ENCODE data around the gene CHST11.
"Not testable (repeated sequence)": the region's sequence is repeated elsewhere in the genome, so short reads cannot be mapped to it uniquely, and the experiment has no call there.

Gene CHST11

DNA sequence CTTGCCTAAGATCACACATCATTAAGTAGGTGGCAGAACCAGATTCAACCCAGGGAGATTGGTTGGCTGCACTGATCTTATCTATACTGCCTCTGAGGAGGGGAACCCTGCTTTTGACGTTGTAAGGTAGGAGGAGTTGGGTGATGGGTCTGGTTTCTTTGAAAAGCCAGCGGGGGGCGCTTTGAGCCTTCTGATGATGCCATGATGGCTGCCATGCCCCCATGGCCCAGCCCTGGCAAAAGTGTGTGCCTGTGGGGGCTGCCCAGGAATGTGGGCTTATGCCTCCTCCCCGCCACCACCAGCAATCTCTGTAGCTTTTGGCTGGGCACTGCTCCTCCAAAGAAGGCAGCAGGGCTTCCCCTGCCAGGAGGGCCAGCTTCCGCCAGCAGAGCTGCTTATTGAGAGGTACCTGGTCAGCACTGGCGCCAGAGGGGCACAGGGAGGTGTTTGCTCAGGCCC is 277.0 kb downstream of the CHST11 start:
- DNase-seq = peak; percentile 46

DNA sequence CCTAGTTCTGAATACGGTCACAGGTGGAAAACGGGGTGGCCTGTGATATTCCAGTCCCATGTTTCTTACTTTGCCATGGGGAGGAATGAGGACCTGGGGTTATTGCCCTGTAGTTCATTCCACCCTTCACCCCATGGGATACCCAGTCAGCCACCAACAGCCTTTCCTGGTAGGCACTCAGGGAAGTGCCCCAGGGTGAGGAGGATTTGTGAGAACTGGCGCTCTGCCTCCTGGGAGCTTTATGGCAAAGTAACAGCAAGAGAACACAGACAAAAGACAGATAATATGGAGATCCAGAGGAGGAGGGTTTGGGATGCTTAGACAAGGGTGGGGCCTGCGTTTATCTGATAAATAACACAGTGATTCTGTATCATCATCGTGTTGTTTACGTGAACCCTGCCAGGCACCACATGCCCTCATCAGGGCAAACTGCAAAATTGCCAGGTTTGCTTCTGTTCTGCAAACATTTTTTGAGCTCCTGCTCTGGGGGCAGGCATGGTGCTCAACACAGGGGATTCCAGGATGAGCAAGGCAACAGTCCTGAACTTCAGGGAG is 277.9 kb downstream of the CHST11 start:
- DNase-seq = no peak

GRCh38 chr12:104735801-104736200 is 279.1 kb downstream of the CHST11 start:
- no peak for DNase-seq

DNA sequence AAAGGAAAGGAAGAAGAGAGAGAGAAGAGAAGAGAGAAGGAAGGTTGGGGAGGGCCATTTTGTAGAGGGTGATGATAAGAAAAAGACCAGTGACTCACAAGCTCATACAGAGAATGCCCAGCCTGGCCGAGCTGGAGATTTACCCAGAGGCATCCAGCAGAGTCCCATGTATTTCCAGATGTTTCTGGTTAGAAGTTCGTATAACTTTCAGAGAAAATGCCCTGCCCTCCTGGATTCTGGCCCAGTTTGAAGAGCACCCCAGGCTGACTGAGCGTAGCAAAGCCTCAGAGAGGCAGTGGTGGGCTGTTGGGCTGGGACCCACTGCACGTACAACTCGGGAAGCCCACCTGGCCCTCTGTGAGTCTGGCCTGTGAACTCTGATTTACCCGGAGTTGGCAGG is 279.6 kb downstream of the CHST11 start:
- DNase-seq = no peak

DNA sequence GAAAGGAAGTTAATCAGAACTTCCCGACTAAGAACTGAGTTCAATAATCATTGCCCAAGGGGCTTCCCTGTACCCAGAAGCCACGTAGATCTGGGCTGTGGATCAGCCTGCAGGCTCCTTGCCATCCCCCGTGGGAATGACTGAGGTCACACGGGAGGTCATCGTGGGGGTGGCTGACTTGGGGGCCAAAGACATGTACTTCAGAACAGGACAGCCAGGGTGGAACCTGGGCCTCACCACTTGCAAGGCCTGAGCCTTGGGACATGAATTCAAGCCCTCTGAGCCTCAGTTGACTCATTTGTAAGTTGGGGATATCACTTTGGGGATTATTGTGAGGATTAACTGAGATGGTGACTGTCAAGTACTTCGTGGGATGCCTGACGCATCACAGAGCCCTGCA is 280.4 kb downstream of the CHST11 start:
- no peak for DNase-seq

- DNase-seq = no peak
Measured at GRCh38 chr12:104737791-104738301, 281.1 kb downstream of the CHST11 start.

- no peak for DNase-seq
Measured at GRCh38 chr12:104738331-104738730, 281.6 kb downstream of the CHST11 start.

DNA sequence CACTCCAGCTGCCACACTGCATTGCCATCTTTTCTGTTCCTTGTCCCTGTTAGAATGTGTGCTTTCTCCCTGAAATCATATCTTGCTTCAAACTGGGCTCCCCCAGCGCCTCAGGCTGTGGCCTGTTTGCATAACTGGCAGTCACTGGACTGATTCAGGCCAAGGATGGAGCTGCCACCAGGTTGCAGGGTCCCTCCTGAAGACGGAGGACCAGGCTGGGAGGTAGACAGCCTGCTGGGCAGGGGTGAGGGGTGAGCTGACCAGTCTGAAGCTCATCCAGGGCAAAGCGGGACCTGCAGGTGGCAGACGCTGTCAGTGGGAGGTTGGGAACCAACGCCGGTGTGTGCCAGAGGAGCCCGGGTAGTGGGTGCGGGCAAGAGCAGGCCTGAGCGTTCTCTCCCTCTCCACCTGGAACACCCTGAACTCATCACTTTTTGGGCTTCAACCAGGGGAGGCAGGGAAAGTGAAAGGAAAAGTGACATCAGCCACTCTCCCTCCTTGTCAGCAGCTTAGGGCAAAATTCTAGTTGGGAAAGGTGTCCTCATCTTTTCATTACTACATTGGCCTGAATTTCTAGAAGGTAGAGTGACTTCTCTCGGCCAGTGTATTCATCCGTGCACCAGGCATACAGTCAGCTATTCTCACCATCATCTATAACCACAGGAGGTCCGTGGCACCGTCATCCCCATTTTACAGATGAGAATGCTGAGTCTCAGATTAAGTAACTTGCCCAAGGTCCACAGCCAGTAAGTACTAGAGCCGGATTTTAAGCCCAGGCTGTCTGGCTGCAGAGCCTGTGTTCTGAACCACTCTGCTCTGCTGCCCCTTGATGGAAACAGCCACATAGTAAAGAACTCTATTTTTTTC is 282.3 kb downstream of the CHST11 start:
- DNase-seq = no peak

- DNase-seq = peak; percentile 93
Measured at GRCh38 chr12:104740668-104741067, 283.9 kb downstream of the CHST11 start.

GRCh38 chr12:104741077-104741476 is 284.3 kb downstream of the CHST11 start:
- peak; percentile 28 for DNase-seq

DNA sequence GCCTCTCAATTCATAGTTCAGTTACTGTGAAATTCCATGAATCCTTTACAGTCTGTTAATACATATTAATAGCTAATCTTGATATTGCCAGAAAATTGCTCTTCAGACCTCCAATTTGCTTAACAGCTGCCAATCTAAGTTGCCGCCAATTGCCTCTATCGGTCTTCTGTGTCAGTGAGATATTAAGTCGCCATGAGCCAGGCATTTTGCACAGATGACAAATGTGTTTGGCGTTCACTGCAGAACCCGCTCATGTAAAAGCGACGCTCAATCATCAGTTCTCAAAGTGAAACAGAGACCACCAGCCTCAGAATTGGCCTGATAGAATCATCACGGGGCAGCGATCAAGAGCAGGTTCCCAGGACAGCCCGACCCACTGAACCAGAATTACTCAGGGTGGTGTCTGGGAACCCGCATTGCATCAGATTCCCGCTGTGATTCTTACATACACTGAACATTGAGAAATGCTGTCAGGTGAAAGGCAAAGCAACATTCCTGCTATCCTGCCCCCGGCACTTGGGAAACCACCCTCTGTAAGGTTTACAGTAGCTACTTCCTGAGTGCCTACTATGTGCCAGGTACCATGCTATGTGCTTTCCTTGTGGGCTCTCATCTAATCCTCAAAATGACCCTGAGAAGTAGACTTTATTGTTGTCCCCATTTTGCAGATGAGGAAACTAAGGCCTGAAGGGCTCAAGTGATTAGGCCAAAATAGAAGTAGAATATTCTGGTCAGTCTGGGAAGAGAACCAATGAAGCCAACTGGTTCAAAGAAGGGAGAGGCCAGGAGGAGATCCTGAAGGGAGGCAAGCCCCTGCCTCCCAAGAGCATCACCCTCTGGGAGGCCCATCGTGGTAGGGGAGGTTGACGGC is 285.0 kb downstream of the CHST11 start:
- peak; percentile 51 for DNase-seq

GRCh38 chr12:104742551-104743201 is 285.9 kb downstream of the CHST11 start:
- DNase-seq = no peak

DNA sequence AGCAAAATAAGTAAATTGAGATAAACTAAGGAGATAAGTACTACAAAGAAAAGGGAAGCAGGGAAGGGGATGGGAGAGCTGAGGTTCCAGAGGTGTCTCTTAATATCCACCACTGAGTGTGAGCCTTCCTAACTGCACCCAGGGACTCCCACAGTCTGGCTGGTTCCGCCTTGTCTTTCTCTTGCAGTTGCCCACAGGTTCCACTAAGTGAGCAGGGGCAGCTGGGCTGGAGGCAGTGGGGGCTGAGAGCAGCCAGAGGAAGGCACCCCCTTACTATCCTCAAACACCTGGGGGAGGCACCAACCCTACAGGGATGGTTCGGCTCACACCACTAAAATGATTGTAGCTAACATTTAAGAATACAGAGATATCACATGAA is 286.4 kb downstream of the CHST11 start:
- no peak for DNase-seq

GRCh38 chr12:104743753-104744548 is 287.2 kb downstream of the CHST11 start:
- DNase-seq = not testable (repeated sequence)

DNA sequence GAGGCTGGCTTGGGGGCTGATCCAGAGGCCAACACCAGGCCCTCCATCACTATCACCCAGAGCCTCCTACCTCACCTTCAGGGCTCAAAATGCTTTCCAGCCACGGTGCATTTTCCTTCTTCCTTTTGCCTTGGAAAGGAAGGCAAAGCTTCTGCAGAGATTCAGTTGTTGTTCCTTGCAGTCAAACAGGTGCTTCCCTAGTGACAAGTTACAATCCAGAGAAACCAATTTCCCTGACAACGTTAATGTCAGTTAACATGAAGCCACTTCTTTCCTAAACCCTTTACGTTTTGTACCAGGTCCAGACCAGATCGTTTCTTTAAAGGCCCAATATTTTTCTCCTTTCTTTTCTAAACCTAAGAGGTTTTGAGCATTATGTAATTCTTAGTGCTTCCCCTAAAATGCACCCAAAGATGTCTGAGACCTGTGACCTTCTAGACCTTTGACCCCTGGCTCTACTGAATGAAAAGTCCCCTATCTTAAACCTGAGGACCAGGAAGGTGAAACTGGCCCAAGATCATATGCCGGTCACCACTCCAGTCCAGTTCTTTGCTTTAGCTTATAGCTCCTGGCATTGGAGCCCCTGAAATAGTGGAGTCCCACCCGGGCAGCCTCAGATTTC is 289.8 kb downstream of the CHST11 start:
- DNase-seq = no peak

DNA sequence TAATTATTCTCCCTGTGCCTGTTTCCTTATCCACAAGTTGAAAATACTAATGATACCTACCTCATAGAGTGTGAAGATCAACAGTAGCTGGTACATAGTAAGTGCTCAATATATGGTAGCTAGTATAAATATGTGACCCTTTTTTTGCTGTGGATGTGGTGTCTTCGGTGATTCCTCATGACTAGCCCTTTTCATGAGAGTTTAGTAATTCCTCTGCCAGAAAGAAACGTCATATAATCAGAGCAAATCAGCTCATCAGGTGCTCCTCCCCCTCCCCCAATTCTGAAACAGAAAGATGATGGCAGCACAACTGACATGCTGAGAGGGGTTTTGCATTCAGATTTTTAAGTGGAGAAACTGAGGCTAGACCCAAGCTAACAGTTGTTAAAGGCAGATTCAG is 290.6 kb downstream of the CHST11 start:
- DNase-seq = no peak

GRCh38 chr12:104747955-104748354 is 291.2 kb downstream of the CHST11 start:
- no peak for DNase-seq

DNA sequence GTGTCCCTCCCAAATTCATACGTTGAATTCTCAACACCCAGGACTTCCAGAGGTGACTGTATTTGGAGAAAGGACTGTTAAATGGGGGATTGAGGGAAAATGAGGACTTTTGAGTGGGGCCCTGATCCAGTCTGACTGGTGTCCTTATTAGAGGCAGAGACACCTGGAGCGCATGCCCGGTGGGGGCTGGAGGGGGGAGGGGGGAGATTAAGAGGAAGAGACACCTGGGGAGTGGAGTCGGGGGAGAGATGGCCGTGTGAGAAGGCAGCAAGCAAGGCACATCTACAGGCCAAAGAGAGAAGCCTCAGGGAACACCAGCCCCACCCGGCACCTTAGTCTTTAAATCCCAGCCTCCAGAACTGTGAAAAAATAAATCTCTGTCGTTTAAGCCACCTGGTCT is 291.6 kb downstream of the CHST11 start:
- DNase-seq = no peak

GRCh38 chr12:104748790-104749189 is 292.0 kb downstream of the CHST11 start:
- peak; percentile 73 for DNase-seq

GRCh38 chr12:104749545-104749944 is 292.8 kb downstream of the CHST11 start:
- no peak for DNase-seq

DNA sequence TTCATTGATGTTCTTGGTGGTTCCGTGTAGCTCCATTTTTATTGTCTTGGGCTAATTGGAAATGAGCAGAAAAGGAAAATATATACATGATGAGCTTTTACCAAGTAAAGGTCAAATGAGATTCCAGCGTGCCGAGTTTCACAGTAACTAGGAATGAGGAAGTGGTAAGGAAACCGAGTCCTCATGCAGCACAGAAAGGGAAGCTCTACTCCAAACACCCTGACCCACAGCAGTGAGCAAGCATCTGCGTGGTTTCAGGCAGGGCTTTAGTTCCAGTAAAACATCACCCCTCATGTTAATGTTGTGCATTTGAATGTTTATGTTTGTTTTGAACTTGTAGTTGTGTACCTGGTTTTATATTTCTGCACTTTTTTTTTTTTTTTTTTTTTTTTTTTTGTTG is 293.3 kb downstream of the CHST11 start:
- peak; percentile 93 for DNase-seq

All from suppressor macrophage treated with lipopolysaccharide for 4 hours (primary cell).